H1 (cell line): ENCODE measurements around the gene CAMTA1.

ENCODE experiments used
- CREB1 ChIP-seq: IDR thresholded peaks from 2 replicates; pipeline ENCODE4 v1.6.1; 2012; ENCODE audit warnings: inconsistent platforms
- CTCF ChIP-seq, 3 experiments: IDR thresholded peaks; 1 replicate in 2 of 3; 2 replicates in 1 of 3; pipeline versions ENCODE4 v1.5.1 to v1.6.1; 2011; ENCODE audit warnings: low read length in 3 of 3, mild to moderate bottlenecking in 3 of 3, inconsistent platforms in 2 of 3, low read depth in 1 of 3, moderate library complexity in 1 of 3; ENCODE audit not compliant: insufficient read depth in 1 of 3; ENCODE audit errors: control extremely low read depth in 1 of 3
- EZH2 ChIP-seq: fragments of 200-600 bp; sonication (generic); IDR thresholded peaks from 2 replicates; pipeline ENCODE4 v1.7.1; 2012; ENCODE audit warnings: low read depth, mild to moderate bottlenecking, moderate library complexity, low read length, inconsistent platforms; ENCODE audit not compliant: severe bottlenecking
- HDAC6 ChIP-seq: IDR thresholded peaks from one replicate; pipeline ENCODE4 v1.7.1; 2012; ENCODE audit warnings: low read depth, mild to moderate bottlenecking, inconsistent platforms, low read length, moderate library complexity
- MAX ChIP-seq: IDR thresholded peaks from 2 replicates; pipeline ENCODE4 v1.6.1; 2012; ENCODE audit warnings: inconsistent platforms
- POLR2AphosphoS5 ChIP-seq: IDR thresholded peaks from 2 replicates; pipeline ENCODE4 v1.6.1; 2011; ENCODE audit warnings: low read depth, low read length
- RFX5 ChIP-seq: IDR thresholded peaks from 2 replicates; pipeline ENCODE4 v1.6.1; 2011; ENCODE audit warnings: low read depth, low read length, improper control_type of control experiment, borderline replicate concordance
- ZNF274 ChIP-seq: IDR thresholded peaks from 2 replicates; pipeline ENCODE4 v1.7.0; 2012; ENCODE audit warnings: low read length, borderline replicate concordance; ENCODE audit errors: extremely low read depth

GRCh38 chr1:7178741-7179140 is 393.5 kb downstream of the CAMTA1 start:
- TF ChIP-seq EZH2, result no peak
- TF ChIP-seq MAX, result no peak
- no peak for TF ChIP-seq CTCF (IDR thresholded peaks at IDR 0.05; ENCODE audit: control extremely low read depth in 1 of 3, insufficient read depth in 1 of 3, low read depth in 1 of 3, low read length in 3 of 3)
- no peak for TF ChIP-seq HDAC6
- TF ChIP-seq RFX5, result no peak
- no peak for TF ChIP-seq POLR2AphosphoS5
- no peak for TF ChIP-seq ZNF274
- TF ChIP-seq CREB1, result no peak
